Gastrocnemius medialis (tissue), 4 donors: ENCODE results near the gene SLC25A41.

ENCODE experiments used
- CTCF ChIP-seq, 5 experiments: fragments of 450-650 bp in 3 of 5; fragments of 200-600 bp in 2 of 5; sonication (generic) in 2 of 5; IDR thresholded peaks in 4 of 5; conservative IDR thresholded peaks in 1 of 5; 1 replicate in 4 of 5; 2 replicates in 1 of 5; pipeline ENCODE4 v1.5.1; 2016 to 2019; ENCODE audit warnings: antibody characterized with exemption in 5 of 5, mild to moderate bottlenecking in 3 of 5, moderate library complexity in 3 of 5
- POLR2A ChIP-seq, 2 donors: fragments of 450-650 bp; IDR thresholded peaks; one replicate each; pipeline ENCODE4 v1.6.1; 2017; ENCODE audit warnings: antibody characterized with exemption in 2 of 2, mild to moderate bottlenecking in 2 of 2, moderate library complexity in 2 of 2

GRCh38 chr19:6433663-6434062 is at the start of gene SLC25A41:
- TF ChIP-seq CTCF (IDR thresholded peaks at IDR 0.05 in 4 of 5, conservative IDR thresholded peaks at IDR 0.05 in 1 of 5) (no peak), POLR2A (IDR thresholded peaks at IDR 0.05) (no peak)
